ENCODE measurements around the gene LYSMD3. TPM values are rescaled to one million over a fixed set of nuclear protein-coding genes. Genes with fewer than 3 reads are reported as not detected.

Gene LYSMD3
- total RNA-seq, 2 experiments from 2014 or later = 9.5 to 14.8 TPM

DNA sequence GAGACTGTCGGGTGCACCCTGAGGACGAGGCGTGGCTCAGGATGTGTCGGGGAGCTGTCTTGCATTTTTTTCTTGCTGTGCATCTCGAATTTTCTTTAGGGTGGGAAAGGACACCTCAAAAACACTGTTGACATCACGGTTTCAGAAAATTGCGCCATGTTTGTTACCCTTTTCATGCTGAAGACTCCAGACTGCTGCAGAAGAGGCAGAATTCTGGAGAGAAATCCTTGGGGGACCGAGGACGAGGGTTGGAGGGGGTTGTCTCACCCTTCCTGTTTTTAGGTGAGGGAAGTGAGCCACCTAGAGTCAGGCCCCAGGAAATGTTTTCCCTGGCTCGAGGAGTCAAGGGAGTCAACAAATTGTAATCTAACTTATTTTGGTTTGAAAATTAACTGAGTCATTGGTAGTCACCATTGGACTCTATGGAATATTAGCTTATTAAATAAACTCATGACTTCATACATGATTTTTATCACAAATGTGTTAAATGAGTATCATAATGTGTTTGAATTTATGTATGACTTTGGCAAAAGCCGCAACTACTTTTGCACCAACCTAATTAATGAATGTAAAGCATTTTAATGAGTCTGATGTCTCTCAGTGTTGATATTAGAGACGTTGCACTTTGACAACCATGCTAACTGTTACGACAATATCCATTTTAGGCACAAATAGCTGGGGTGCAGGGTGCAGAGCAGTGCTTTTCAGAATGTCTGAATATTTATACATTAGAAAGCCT lies 724 bp upstream of the LYSMD3 start:
- Histone ChIP-seq H3K4me2 (ENCODE audit: low read length) (peak overlapping the region; percentile 83), H3K9me3 (ENCODE audit: low read length) (no peaks in the 10 kb centered on the region), H2AFZ (ENCODE audit: low read length) (peak overlapping the region; percentile 97), H3K4me1 (ENCODE audit: insufficient read depth, low read length, poor library complexity, severe bottlenecking) (peaks cover 30% of the 10 kb centered on the region), H3K4me3 (ENCODE audit: low read depth, low read length, poor library complexity, severe bottlenecking) (peak overlapping the region; percentile 93), H3K9me2 (ENCODE audit: insufficient read depth, low read length) (no peaks in the 10 kb centered on the region), H4K20me1 (ENCODE audit: insufficient read depth, low read length) (0 out of 2 replicates have a peak, but pooled peaks cover 17% of the 10 kb centered on the region), H3K79me2 (ENCODE audit: insufficient read depth, low read depth, low read length) (peaks cover 35% of the 10 kb centered on the region), H3K36me3 (ENCODE audit: insufficient read depth, low read length) (peaks cover 14% of the 10 kb centered on the region), H3K27ac (ENCODE audit: low read depth, low read length, poor library complexity, severe bottlenecking) (peak overlapping the region; percentile 57)
- BruUV-seq (replicated peaks) = TSS peak; percentile 85
- TF ChIP-seq, protein P1, sequence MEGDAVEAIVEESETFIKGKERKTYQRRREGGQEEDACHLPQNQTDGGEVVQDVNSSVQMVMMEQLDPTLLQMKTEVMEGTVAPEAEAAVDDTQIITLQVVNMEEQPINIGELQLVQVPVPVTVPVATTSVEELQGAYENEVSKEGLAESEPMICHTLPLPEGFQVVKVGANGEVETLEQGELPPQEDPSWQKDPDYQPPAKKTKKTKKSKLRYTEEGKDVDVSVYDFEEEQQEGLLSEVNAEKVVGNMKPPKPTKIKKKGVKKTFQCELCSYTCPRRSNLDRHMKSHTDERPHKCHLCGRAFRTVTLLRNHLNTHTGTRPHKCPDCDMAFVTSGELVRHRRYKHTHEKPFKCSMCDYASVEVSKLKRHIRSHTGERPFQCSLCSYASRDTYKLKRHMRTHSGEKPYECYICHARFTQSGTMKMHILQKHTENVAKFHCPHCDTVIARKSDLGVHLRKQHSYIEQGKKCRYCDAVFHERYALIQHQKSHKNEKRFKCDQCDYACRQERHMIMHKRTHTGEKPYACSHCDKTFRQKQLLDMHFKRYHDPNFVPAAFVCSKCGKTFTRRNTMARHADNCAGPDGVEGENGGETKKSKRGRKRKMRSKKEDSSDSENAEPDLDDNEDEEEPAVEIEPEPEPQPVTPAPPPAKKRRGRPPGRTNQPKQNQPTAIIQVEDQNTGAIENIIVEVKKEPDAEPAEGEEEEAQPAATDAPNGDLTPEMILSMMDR (conservative IDR thresholded peaks at IDR 0.05; ENCODE audit: low read length) = peak; percentile 88
- no peak for TF ChIP-seq EZH2phosphoT487 (IDR thresholded peaks at IDR 0.05; ENCODE audit: borderline replicate concordance, low read depth, low read length)
- intact Hi-C loops (cut with micrococcal nuclease; ENCODE audit: unreplicated experiment) = loop anchor here (1.0 to 5.0 kb wide), 5 partner anchors 56 to 1868 kb away; partner anchors contain the start of genes ARRDC3, CETN3, MBLAC2 and POLR3G
- DNase-seq (ENCODE audit: low spot score) = peak; percentile 82
- CTCF ChIA-PET (ENCODE audit: unreplicated experiment) = interaction anchor here (0.6 to 1.2 kb wide), 3 partner anchors 31 to 120 kb away, joined by 3 read pairs; no protein-coding TSS in a partner anchor
- POLR2A ChIA-PET = interaction anchor here (0.6 to 1.9 kb wide), 6 partner anchors 49 to 213 kb away, joined by 3 to 11 read pairs (median 4); partner anchors contain the start of genes CETN3, MBLAC2 and POLR3G

DNA sequence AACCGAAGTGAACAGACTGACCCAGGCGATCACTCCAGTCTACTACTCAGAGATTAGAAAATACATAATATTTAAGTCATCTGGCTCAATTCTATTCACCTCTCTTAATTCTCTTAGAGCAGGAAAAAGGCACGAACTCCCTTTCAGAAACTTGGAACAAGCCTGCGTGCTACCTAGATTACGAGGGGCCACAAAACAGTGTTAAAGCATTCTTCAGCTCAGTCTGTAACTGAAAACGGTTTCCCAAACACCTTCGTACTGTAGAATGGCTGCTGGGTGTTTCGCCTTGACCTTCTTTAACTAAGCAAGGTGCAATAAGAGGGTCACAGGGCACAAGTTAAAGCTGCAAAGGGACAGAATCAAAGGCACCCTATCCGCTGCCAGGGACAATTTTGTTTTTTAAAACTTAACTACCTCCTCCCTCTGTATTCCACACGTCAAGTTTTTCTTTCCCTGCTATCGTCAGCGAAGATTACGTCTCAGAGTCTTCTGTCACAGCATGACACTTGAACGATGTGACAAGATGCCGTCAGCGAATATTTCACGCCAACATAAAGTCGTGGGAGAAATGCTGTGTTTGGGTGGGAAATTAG lies 687 bp downstream of the LYSMD3 start:
- ChIA-PET POLR2A (interaction anchor here (0.8 to 2.0 kb wide), 7 partner anchors 52 to 118 kb away, joined by 3 to 10 read pairs (median 3); partner anchors contain the start of genes MBLAC2 and POLR3G), CTCF (ENCODE audit: unreplicated experiment) (interaction anchor here (1.5 kb wide), 1 partner anchor 54 kb away, joined by 3 read pairs; the partner anchor contains the start of genes MBLAC2 and POLR3G)
- no peaks in the 10 kb centered on the region for H3K9me2 ChIP-seq (ENCODE audit: insufficient read depth, low read length)
- TF ChIP-seq, protein P1 (conservative IDR thresholded peaks at IDR 0.05; ENCODE audit: low read length) = no peak
- no peak for TF ChIP-seq EZH2phosphoT487 (IDR thresholded peaks at IDR 0.05; ENCODE audit: borderline replicate concordance, low read depth, low read length)
- peak overlapping the region; percentile 87; the same call in 1 of the 2 replicates for H2AFZ ChIP-seq (ENCODE audit: low read length)
- peaks cover 30% of the 10 kb centered on the region for H3K4me1 ChIP-seq (ENCODE audit: insufficient read depth, low read length, poor library complexity, severe bottlenecking)
- peak overlapping the region; percentile 76 for H3K4me2 ChIP-seq (ENCODE audit: low read length)
- peaks cover 26% of the 10 kb centered on the region for H3K36me3 ChIP-seq (ENCODE audit: insufficient read depth, low read length)
- intact Hi-C loops (cut with micrococcal nuclease; ENCODE audit: unreplicated experiment) = loop anchor here (1.0 to 5.0 kb wide), 3 partner anchors 54 to 1866 kb away; partner anchors contain the start of genes ARRDC3, MBLAC2 and POLR3G
- peak; percentile 21 for DNase-seq (ENCODE audit: low spot score)
- H3K79me2 ChIP-seq (ENCODE audit: insufficient read depth, low read depth, low read length) = peaks cover 35% of the 10 kb centered on the region
- peak overlapping the region; percentile 41 for H3K27ac ChIP-seq (ENCODE audit: low read depth, low read length, poor library complexity, severe bottlenecking)
- peak overlapping the region; percentile 93 for H3K4me3 ChIP-seq (ENCODE audit: low read depth, low read length, poor library complexity, severe bottlenecking)
- BruUV-seq (replicated peaks) = no TSS peak
- 0 out of 2 replicates have a peak, but pooled peaks cover 17% of the 10 kb centered on the region for H4K20me1 ChIP-seq (ENCODE audit: insufficient read depth, low read length)
- H3K9me3 ChIP-seq (ENCODE audit: low read length) = no peaks in the 10 kb centered on the region

Data from OCI-LY7 (cell line).